Endothelial cell of umbilical vein (primary cell): Measurements from ENCODE around the gene IGFBP4. TPM values are rescaled to one million over a fixed set of nuclear protein-coding genes. Genes with fewer than 3 reads are reported as not detected.

Experiments used
- BruUV-seq: library from RNA; stranded (reverse); fragments of 400-500 nt; replicated peaks from 2 replicates; lab custom pipeline; 2021; lab: Mats Ljungman, UMichigan
- CTCF ChIA-PET: fragments of 300-600, 350-600 bp; sonication (Branson Sonifier 250); formaldehyde crosslinking; loops from one replicate; lab custom pipeline; 2021; ENCODE audit warnings: antibody characterized with exemption, inconsistent platforms; lab: Charles Lee
- POLR2A ChIA-PET: fragments of 300-600, 350-600 bp; sonication (Branson Sonifier 250); formaldehyde crosslinking; loops from one replicate; lab custom pipeline; 2021; ENCODE audit warnings: antibody characterized with exemption, inconsistent platforms; lab: Charles Lee
- DNase-seq: peaks from one replicate; pipeline ENCODE4 v3.0.0-alpha.2; 2011; ENCODE audit warnings: low read depth, low spot score
- FAIRE-seq: peaks from 2 replicates; lab custom pipeline; 2011; peaks lifted over from hg19 to GRCh38; lab: Jason Lieb, UNC
- H2AFZ ChIP-seq: 2 replicates; pipeline ENCODE4 v1.6.0; 2012; ENCODE audit warnings: low read depth, low read length, control low read depth, inconsistent platforms
- H3K27ac ChIP-seq: 2 replicates; pipeline ENCODE4 v1.5.1; 2011; ENCODE audit warnings: low read depth, mild to moderate bottlenecking, control low read depth, low read length, moderate library complexity; ENCODE audit not compliant: insufficient read depth
- H3K27me3 ChIP-seq, 2 experiments: 2 replicates each; pipeline versions ENCODE4 v1.6.0 to v1.6.1; 2011; ENCODE audit warnings: low read length in 2 of 2, mixed read lengths in 1 of 2; ENCODE audit not compliant: control insufficient read depth in 2 of 2, insufficient read depth in 2 of 2
- H3K36me3 ChIP-seq, 2 experiments: 2 replicates in 1 of 2; 3 replicates in 1 of 2; pipeline ENCODE4 v1.5.1; 2011; ENCODE audit warnings: low read length in 2 of 2, mild to moderate bottlenecking in 1 of 2, moderate library complexity in 1 of 2; ENCODE audit not compliant: control insufficient read depth in 2 of 2, insufficient read depth in 2 of 2; ENCODE audit errors: extremely low read depth in 1 of 2
- H3K4me1 ChIP-seq: 3 replicates; pipeline ENCODE4 v1.5.1; 2011; ENCODE audit warnings: mild to moderate bottlenecking, low read length; ENCODE audit not compliant: control insufficient read depth, insufficient read depth; ENCODE audit errors: extremely low read depth
- H3K4me2 ChIP-seq: 2 replicates; pipeline ENCODE4 v1.6.1; 2011; ENCODE audit warnings: low read length, control low read depth, mixed read lengths; ENCODE audit not compliant: insufficient read depth
- H3K4me3 ChIP-seq, 3 experiments: fragments of 200-600 bp in 1 of 3; sonication (generic), shearing (Covaris generic) in 1 of 3; replicated peaks in 1 of 3; 2 replicates each; pipeline ENCODE4 v1.5.1; 2011 to 2016; ENCODE audit warnings: control low read depth in 3 of 3, low read length in 3 of 3, mild to moderate bottlenecking in 2 of 3, inconsistent platforms in 1 of 3, low read depth in 1 of 3, moderate library complexity in 1 of 3; ENCODE audit not compliant: insufficient read depth in 1 of 3
- H3K79me2 ChIP-seq: 2 replicates; pipeline ENCODE4 v1.6.0; 2012; ENCODE audit warnings: low read length, inconsistent platforms; ENCODE audit not compliant: control insufficient read depth, insufficient read depth
- H3K9ac ChIP-seq: replicated peaks from 2 replicates; pipeline ENCODE3; 2011; ENCODE audit warnings: low read length, control low read depth; ENCODE audit not compliant: insufficient read depth; ENCODE audit errors: extremely low read depth
- H3K9me1 ChIP-seq: replicated peaks from 3 replicates; pipeline ENCODE4 v1.6.0; 2011; ENCODE audit warnings: mild to moderate bottlenecking, low read length; ENCODE audit not compliant: control insufficient read depth, insufficient read depth; ENCODE audit errors: extremely low read depth
- H3K9me3 ChIP-seq: replicated peaks from 2 replicates; pipeline ENCODE4 v1.5.1; 2012; ENCODE audit warnings: low read length, inconsistent platforms; ENCODE audit not compliant: control insufficient read depth, insufficient read depth
- H4K20me1 ChIP-seq: replicated peaks from 2 replicates; pipeline ENCODE3; 2011; ENCODE audit warnings: mild to moderate bottlenecking, low read length; ENCODE audit not compliant: control insufficient read depth, insufficient read depth; ENCODE audit errors: extremely low read depth
- CTCF ChIP-seq, 2 donors: IDR thresholded peaks; 1 replicate in 1 of 2; 2 replicates in 1 of 2; pipeline ENCODE4 v1.5.1; 2011; ENCODE audit warnings: low read length in 2 of 2, mild to moderate bottlenecking in 2 of 2, moderate library complexity in 2 of 2, control low read depth in 1 of 2, inconsistent platforms in 1 of 2, low read depth in 1 of 2; ENCODE audit not compliant: insufficient read depth in 1 of 2; ENCODE audit errors: extremely low read depth in 1 of 2
- EZH2 ChIP-seq: IDR thresholded peaks from 2 replicates; pipeline ENCODE4 v1.6.1; 2012; ENCODE audit warnings: borderline replicate concordance, low read depth, mild to moderate bottlenecking, moderate library complexity, low read length, inconsistent platforms; ENCODE audit not compliant: severe bottlenecking
- FOS ChIP-seq: IDR thresholded peaks from 2 replicates; pipeline ENCODE4 v1.6.1; 2011; ENCODE audit warnings: mild to moderate bottlenecking, low read length, moderate library complexity, borderline replicate concordance; ENCODE audit not compliant: insufficient read depth
- GATA2 ChIP-seq: IDR thresholded peaks from 2 replicates; pipeline ENCODE4 v1.7.0; 2011; ENCODE audit warnings: low read depth, mild to moderate bottlenecking, moderate library complexity, mixed read lengths, low read length; ENCODE audit not compliant: insufficient read length, insufficient read depth
- JUN ChIP-seq: IDR thresholded peaks from 2 replicates; pipeline ENCODE4 v1.6.1; 2011; ENCODE audit warnings: borderline replicate concordance, low read depth; ENCODE audit not compliant: insufficient read length, insufficient read depth
- MAX ChIP-seq: IDR thresholded peaks from 2 replicates; pipeline ENCODE4 v1.6.1; 2011; ENCODE audit not compliant: insufficient read depth, insufficient read length
- MYC ChIP-seq: IDR thresholded peaks from one replicate; pipeline ENCODE4 v1.6.1; 2011; ENCODE audit warnings: mild to moderate bottlenecking, low read depth, low read length
- POLR2A ChIP-seq: IDR thresholded peaks from 2 replicates; pipeline ENCODE4 v1.6.1; 2012; ENCODE audit warnings: low read depth, mild to moderate bottlenecking, control low read depth, low read length
- POLR2AphosphoS5 ChIP-seq: IDR thresholded peaks from 2 replicates; pipeline ENCODE4 v1.6.1; 2012; ENCODE audit warnings: low read depth, mild to moderate bottlenecking, control low read depth, low read length, moderate library complexity; ENCODE audit not compliant: insufficient read depth
- dilution Hi-C: fragments of 300-500 bp; cut with MboI; formaldehyde crosslinking; loops from one replicate; pipeline ENCODE4 v1.15.0; 2019; ENCODE audit warnings: low sequenced_read_pairs; ENCODE audit not compliant: extremely low pct_ligation_motif_present
- intact Hi-C: fragments of 100-400 bp; cut with micrococcal nuclease; formaldehyde crosslinking; loops from one replicate; pipeline ENCODE4 v1.10.0; 2022
- polyA plus RNA-seq, 4 experiments: library from polyadenylated mRNA; depleted of rRNA in 3 of 4; stranded (reverse) in 3 of 4; unstranded in 1 of 4; fragments of >200 nt; gene quantifications; 2 replicates each; pipeline versions ENCODE4 v1.2.1 to v1.2.3, GENCODE V29; 2011 to 2012; ENCODE audit warnings: missing spikeins in 1 of 4
- total RNA-seq: library from RNA; stranded (reverse); gene quantifications from 2 replicates; pipeline ENCODE4 v1.2.3, GENCODE V29; 2021

IGFBP4 gene
- total and polyA plus RNA-seq, 2 donors (not counting 3 experiments of a cell fraction or from before 2014, with no cell fraction given) = 377 to 618 TPM

- no peak overlapping the region for H2AFZ ChIP-seq
- H3K4me3 ChIP-seq = no peak overlapping the region
- H3K9me3 ChIP-seq = no peaks in the 10 kb centered on the region
- intact Hi-C loops = loop anchor here (10.0 kb wide), 1 partner anchor 207 kb away; no protein-coding TSS in a partner anchor
- TF ChIP-seq MAX = no peak
- no peak for TF ChIP-seq JUN
- TF ChIP-seq FOS = no peak
- TF ChIP-seq GATA2 = no peak
- TF ChIP-seq POLR2AphosphoS5 = no peak
- no peak for TF ChIP-seq POLR2A
- TF ChIP-seq CTCF (IDR thresholded peaks at IDR 0.05; ENCODE audit: extremely low read depth in 1 of 2, insufficient read depth in 1 of 2, low read depth in 1 of 2, low read length in 2 of 2) = no peak
- no peak for TF ChIP-seq EZH2
- no peak for TF ChIP-seq MYC
- no peak overlapping the region for H3K9ac ChIP-seq
- dilution Hi-C loops = no loop called here
- no peak overlapping the region for H3K27ac ChIP-seq
- peaks cover 0 to 18% of the 10 kb centered on the region in 2 experiments for H3K36me3 ChIP-seq
- no TSS peak for BruUV-seq
- no peaks in the 10 kb centered on the region for H3K27me3 ChIP-seq
- no peaks in the 10 kb centered on the region for H3K9me1 ChIP-seq
- FAIRE-seq (no peak), DNase-seq (no peak)
- ChIA-PET CTCF (interaction anchor here (1.0 to 3.0 kb wide), 5 partner anchors 9 to 121 kb away, joined by 3 to 12 read pairs (median 3); no protein-coding TSS in a partner anchor), POLR2A (no interaction called here)
- no peak overlapping the region for H3K4me2 ChIP-seq
- no peaks in the 10 kb centered on the region for H4K20me1 ChIP-seq
- peaks cover 14% of the 10 kb centered on the region for H3K4me1 ChIP-seq
- peaks cover 41% of the 10 kb centered on the region for H3K79me2 ChIP-seq
Measured at GRCh38 chr17:40411821-40412220, 31.4 kb upstream of the IGFBP4 start.
